GM23248 (cell line): ENCODE data around the gene TADA2A.

Experiments
- EZH2 ChIP-seq: fragments of 200-600 bp; sonication (generic); IDR thresholded peaks from 2 replicates; pipeline ENCODE4 v1.6.1; 2018; ENCODE audit warnings: antibody characterized with exemption, mild to moderate bottlenecking; ENCODE audit not compliant: insufficient read depth, poor library complexity, severe bottlenecking
- EZH2phosphoT487 ChIP-seq: fragments of 200-600 bp; sonication (generic); IDR thresholded peaks from 2 replicates; pipeline ENCODE4 v1.6.1; 2018; ENCODE audit warnings: antibody characterized with exemption, moderate library complexity, mild to moderate bottlenecking, low read depth; ENCODE audit not compliant: insufficient read depth

DNA sequence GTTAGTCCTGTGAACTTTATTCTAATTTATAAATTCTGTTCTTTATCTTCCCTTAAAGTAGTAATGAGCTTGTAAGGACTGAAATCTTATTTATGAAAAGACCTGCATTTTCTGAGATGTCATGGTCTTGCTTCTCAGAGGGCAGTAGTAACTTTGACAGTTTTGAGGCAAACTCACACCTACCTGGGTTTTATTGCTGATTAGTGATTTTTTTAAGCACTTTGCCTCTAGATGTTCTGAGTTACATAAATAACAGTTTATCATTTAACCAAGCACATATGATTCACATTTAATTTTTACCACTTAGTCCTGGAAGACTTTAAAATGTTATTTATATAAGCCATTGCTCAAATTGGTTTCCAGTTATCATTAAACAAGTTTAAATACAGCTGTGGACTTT is 93.7 kb downstream of the TADA2A start:
- TF ChIP-seq EZH2 (no peak), EZH2phosphoT487 (no peak)
